DOHH2 (cell line): ENCODE data around the gene CXCL8.

Source experiments
- EZH2phosphoT487 ChIP-seq: fragments of 200-600 bp; sonication (generic); IDR thresholded peaks from 2 replicates; pipeline ENCODE4 v1.6.1; 2017; ENCODE audit warnings: borderline replicate concordance, mild to moderate bottlenecking, antibody characterized with exemption, low read length, moderate library complexity, mixed read lengths
- TF ChIP-seq, protein P1 (sequence below): fragments of 200-600 bp; sonication (generic); IDR thresholded peaks from one replicate; pipeline ENCODE4 v1.5.1; 2014; ENCODE audit warnings: antibody characterized with exemption, mild to moderate bottlenecking, low read depth, low read length; ENCODE audit not compliant: poor library complexity, severe bottlenecking

GRCh38 chr4:73742490-73743160 lies 2.3 kb downstream of the CXCL8 start:
- TF ChIP-seq, protein P1, sequence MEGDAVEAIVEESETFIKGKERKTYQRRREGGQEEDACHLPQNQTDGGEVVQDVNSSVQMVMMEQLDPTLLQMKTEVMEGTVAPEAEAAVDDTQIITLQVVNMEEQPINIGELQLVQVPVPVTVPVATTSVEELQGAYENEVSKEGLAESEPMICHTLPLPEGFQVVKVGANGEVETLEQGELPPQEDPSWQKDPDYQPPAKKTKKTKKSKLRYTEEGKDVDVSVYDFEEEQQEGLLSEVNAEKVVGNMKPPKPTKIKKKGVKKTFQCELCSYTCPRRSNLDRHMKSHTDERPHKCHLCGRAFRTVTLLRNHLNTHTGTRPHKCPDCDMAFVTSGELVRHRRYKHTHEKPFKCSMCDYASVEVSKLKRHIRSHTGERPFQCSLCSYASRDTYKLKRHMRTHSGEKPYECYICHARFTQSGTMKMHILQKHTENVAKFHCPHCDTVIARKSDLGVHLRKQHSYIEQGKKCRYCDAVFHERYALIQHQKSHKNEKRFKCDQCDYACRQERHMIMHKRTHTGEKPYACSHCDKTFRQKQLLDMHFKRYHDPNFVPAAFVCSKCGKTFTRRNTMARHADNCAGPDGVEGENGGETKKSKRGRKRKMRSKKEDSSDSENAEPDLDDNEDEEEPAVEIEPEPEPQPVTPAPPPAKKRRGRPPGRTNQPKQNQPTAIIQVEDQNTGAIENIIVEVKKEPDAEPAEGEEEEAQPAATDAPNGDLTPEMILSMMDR = no peak
- TF ChIP-seq EZH2phosphoT487 = no peak
